ENCODE results near the gene RABAC1.

DNA sequence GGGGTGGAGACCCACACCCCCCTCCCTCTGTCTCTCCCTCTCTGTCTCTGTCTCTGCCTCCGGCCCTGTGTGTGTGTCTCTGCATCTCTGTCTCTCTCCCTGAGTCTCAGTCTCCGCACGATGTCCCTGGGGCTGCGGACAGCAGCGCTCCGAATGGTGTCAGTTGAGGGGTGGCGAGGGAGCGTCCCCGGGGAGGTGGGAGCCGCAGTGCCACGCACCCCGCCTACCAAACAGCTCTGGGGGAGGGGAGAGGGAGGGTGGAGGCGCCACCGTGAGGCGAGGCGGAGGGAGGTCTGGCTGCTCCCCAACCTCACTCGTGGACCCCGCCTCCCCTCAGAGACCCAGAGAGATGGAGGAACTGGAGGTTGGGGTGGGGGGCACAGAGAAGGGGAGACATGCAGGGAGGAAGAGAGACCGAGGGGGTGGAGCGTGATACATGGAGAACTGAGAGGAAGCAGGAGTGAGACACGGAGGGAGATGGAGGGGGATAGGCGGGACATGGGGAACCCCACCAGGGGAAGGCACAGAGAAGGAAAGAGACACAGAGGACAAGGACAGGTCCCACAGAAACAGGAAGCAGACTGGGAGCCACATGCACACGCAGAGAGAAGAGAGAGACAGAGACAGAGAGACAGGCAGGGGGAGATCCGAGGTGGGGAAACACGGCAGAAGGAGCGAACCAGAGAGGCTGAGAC lies 38.1 kb downstream of the RABAC1 start:
- TF ChIP-seq, protein P1, sequence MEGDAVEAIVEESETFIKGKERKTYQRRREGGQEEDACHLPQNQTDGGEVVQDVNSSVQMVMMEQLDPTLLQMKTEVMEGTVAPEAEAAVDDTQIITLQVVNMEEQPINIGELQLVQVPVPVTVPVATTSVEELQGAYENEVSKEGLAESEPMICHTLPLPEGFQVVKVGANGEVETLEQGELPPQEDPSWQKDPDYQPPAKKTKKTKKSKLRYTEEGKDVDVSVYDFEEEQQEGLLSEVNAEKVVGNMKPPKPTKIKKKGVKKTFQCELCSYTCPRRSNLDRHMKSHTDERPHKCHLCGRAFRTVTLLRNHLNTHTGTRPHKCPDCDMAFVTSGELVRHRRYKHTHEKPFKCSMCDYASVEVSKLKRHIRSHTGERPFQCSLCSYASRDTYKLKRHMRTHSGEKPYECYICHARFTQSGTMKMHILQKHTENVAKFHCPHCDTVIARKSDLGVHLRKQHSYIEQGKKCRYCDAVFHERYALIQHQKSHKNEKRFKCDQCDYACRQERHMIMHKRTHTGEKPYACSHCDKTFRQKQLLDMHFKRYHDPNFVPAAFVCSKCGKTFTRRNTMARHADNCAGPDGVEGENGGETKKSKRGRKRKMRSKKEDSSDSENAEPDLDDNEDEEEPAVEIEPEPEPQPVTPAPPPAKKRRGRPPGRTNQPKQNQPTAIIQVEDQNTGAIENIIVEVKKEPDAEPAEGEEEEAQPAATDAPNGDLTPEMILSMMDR (IDR thresholded peaks at IDR 0.05 in 2 of 3, conservative IDR thresholded peaks at IDR 0.05 in 1 of 3; ENCODE audit: insufficient read depth in 2 of 3, low read depth in 1 of 3, low read length in 3 of 3): no peak
- TF ChIP-seq EZH2 (IDR thresholded peaks at IDR 0.05; ENCODE audit: borderline replicate concordance, low read depth, low read length) (no peak), CBFB (CRISPR knock-in tag; IDR thresholded peaks at IDR 0.05) (no peak), POLR2G (IDR thresholded peaks at IDR 0.05; ENCODE audit: low read depth, low read length) (no peak), FOS (IDR thresholded peaks at IDR 0.05; ENCODE audit: extremely low read depth, insufficient read length) (no peak), FOXM1 (IDR thresholded peaks at IDR 0.05; ENCODE audit: low read depth) (no peak), FOXM1 (CRISPR knock-in tag; IDR thresholded peaks at IDR 0.05; ENCODE audit: low read depth) (no peak), ZBED1 (IDR thresholded peaks at IDR 0.05) (no peak), NR2F6 (CRISPR knock-in tag; IDR thresholded peaks at IDR 0.05) (no peak), FOXK2 (conservative IDR thresholded peaks at IDR 0.05 in 1 of 2, IDR thresholded peaks at IDR 0.05 in 1 of 2; ENCODE audit: low read depth in 2 of 2) (no peak), TAF1 (IDR thresholded peaks at IDR 0.05; ENCODE audit: control insufficient read depth, extremely low read depth, insufficient read depth, low read length, severe bottlenecking) (no peak)
- TF ChIP-seq, protein P2, sequence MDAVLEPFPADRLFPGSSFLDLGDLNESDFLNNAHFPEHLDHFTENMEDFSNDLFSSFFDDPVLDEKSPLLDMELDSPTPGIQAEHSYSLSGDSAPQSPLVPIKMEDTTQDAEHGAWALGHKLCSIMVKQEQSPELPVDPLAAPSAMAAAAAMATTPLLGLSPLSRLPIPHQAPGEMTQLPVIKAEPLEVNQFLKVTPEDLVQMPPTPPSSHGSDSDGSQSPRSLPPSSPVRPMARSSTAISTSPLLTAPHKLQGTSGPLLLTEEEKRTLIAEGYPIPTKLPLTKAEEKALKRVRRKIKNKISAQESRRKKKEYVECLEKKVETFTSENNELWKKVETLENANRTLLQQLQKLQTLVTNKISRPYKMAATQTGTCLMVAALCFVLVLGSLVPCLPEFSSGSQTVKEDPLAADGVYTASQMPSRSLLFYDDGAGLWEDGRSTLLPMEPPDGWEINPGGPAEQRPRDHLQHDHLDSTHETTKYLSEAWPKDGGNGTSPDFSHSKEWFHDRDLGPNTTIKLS (IDR thresholded peaks at IDR 0.05; ENCODE audit: borderline replicate concordance, low read depth): no peak
- TF ChIP-seq, protein P3, sequence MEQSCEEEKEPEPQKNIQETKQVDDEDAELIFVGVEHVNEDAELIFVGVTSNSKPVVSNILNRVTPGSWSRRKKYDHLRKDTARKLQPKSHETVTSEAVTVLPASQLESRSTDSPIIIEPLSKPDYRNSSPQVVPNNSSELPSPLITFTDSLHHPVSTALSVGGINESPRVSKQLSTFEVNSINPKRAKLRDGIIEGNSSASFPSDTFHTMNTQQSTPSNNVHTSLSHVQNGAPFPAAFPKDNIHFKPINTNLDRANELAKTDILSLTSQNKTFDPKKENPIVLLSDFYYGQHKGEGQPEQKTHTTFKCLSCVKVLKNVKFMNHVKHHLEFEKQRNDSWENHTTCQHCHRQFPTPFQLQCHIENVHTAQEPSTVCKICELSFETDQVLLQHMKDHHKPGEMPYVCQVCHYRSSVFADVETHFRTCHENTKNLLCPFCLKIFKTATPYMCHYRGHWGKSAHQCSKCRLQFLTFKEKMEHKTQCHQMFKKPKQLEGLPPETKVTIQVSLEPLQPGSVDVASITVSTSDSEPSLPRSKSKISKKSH (CRISPR knock-in tag; IDR thresholded peaks at IDR 0.05): no peak
